Left renal cortex interstitium (tissue), 4 donors: Measurements from ENCODE around the gene PPP1R9B. TPM values are rescaled to one million over a fixed set of nuclear protein-coding genes. Genes with fewer than 3 reads are reported as not detected.

ENCODE experiments used
- DNase-seq, 4 donors: peaks; one replicate each; pipeline ENCODE4 v3.0.0-alpha.2; 2013; ENCODE audit warnings: low read depth in 4 of 4, low spot score in 2 of 4, missing footprints in 1 of 4
- polyA plus RNA-seq, 4 donors: library from polyadenylated mRNA; unstranded; fragments of 120-200 nt; gene quantifications; one replicate each; pipeline ENCODE4 v1.2.1, GENCODE V29; 2013; ENCODE audit not compliant: insufficient read length in 4 of 4

PPP1R9B gene
- polyA plus RNA-seq = 10 to 100 TPM; 44.8 to 55.2 (median 47.6) TPM

- no peak for DNase-seq
Observed at GRCh38 chr17:50150354-50151040, at the start of gene PPP1R9B. TSS of gene PPP1R9B (minus strand) at chr17:50150677. CDS start at chr17:50150513, 164 bp downstream.

GRCh38 chr17:50199803-50200456 is 49.5 kb upstream of the PPP1R9B start:
- peak in 3 of 4 donors; percentile 84 to 92 (median 89) for DNase-seq

- no peak for DNase-seq
Observed at GRCh38 chr17:50199211-50199802, 48.8 kb upstream of the PPP1R9B start.

- no peak for DNase-seq
Observed at GRCh38 chr17:50198026-50198669, 47.7 kb upstream of the PPP1R9B start.

- no peak for DNase-seq
Observed at GRCh38 chr17:50196826-50197225, 46.3 kb upstream of the PPP1R9B start.

- DNase-seq = no peak
Observed at GRCh38 chr17:50196036-50196435, 45.6 kb upstream of the PPP1R9B start.

GRCh38 chr17:50194934-50195865 is 44.7 kb upstream of the PPP1R9B start:
- no peak for DNase-seq

- DNase-seq = no peak
Observed at GRCh38 chr17:50194140-50194933, 43.9 kb upstream of the PPP1R9B start.

GRCh38 chr17:50192618-50193291 is 42.3 kb upstream of the PPP1R9B start:
- no peak for DNase-seq

- no peak for DNase-seq
Observed at GRCh38 chr17:50192144-50192617, 41.7 kb upstream of the PPP1R9B start.

GRCh38 chr17:50191359-50192143 is 41.1 kb upstream of the PPP1R9B start:
- DNase-seq = no peak

- no peak for DNase-seq
Observed at GRCh38 chr17:50190603-50191358, 40.3 kb upstream of the PPP1R9B start.

GRCh38 chr17:50190293-50190602 is 39.8 kb upstream of the PPP1R9B start:
- DNase-seq = no peak

GRCh38 chr17:50189550-50190292 is 39.2 kb upstream of the PPP1R9B start:
- no peak for DNase-seq

- DNase-seq = no peak
Observed at GRCh38 chr17:50188921-50189549, 38.6 kb upstream of the PPP1R9B start.

GRCh38 chr17:50188531-50188920 is 38.0 kb upstream of the PPP1R9B start:
- no peak for DNase-seq
